Stimulated activated CD8-positive, alpha-beta memory T cell treated with anti-CD3 and anti-CD28 coated beads, Interleukin-15, amount 100 ng/mL, for 48 hours (primary cell): ENCODE measurements around the gene BABAM1.

Source experiments
- DNase-seq, 2 donors: peaks; one replicate each; pipeline ENCODE4 v3.0.0-alpha.2; 2020; ENCODE audit warnings: low read depth in 2 of 2

The BABAM1 gene

DNA sequence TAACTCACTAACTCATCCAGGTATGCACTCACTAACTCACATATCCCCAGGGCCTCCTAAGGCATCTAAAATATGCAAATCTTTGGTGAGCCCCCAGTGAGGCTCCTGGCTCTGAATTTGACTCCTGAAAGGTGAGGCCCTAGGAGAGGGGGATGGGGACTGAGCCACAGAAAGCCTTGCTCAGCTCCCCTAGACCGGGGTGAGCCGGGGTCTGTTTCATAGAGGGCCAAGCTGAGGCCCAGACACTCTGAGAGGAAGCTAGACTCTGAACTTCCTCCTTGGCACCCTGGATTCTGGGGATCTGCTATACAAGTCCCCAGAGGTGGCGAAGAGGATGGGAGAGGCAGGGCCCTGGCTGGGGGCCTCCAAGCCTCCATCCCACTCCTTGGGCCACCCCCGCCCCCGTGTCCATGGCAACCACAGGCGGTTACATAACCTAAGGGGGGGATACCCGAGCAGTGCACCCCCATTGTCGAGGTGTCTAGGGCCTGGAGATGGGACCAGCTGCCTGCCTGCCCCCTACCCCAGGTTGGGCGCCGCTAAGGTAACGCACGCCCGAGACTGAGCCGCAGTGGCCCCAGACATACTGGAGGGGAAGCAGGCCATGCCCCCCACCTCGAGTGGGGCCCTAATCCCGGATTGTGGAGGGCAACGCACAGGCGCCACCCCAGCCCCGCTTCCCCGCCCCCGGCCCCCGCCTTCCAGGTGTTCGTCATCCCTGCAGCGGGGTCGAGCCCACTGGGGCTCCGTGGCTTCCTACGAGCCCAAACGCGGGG is 35.3 kb downstream of the BABAM1 start:
- DNase-seq = no peak

DNA sequence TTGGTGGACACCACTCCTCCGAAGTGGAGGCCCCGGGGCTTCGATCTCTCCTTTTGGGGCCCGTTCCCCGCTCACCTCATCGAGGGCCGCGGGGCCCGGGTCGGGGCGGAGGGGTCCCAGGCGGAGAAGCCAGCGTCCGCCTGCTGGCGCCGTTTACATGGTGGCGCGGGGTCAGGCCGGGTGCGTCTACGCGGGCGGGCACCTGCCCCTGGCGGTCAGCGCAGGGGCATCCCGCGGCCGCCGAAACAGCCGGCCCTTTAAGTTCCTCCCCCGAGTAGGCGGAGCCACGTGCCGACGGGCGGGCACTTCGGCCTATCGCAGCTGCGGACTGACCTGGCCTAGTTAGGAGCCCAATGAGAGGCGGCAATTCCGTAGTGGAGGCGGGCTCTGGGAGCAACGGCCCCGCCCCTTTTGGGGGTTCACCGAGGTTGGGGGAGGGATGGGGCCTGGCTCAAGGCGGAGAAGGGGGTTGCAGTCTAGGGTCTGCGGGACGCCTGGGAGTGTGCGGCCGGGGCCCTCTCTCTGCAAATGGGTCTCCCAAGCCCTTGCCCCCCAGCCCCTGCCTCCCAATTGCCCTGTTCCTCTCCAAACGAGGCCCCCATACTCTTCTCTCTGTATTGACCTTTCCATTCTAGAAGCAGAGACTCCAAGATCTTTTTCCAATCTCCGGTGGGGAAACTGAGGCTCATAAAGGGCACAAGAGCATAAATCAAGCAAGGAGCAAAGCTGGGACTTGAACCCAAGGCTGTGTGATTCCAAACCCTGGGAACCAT is 36.1 kb downstream of the BABAM1 start, which contains the start of gene ABHD8:
Gene ABHD8, minus strand, starts transcription at position 259 of the 773 bp plus-strand sequence. CDS start 1,809 bp downstream, outside the sequence.
- peak; percentile 89 to 91 for DNase-seq

DNA sequence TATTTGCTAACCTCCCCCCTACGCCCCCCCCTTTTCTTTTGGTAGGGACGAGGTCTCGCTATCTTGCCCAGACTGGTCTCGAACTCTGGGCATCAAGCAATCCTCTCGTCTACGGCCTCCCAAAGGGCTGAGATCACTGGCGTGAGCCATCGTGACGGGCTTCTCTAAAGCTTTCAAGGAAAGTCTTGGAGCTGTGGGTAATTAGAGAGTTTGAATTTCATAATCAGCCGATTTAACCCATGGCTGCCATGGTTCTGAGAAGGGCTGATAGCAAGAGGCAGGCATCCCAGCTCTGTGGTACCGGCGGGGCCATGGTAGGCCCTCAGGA is 36.7 kb downstream of the BABAM1 start:
- DNase-seq = no peak

DNA sequence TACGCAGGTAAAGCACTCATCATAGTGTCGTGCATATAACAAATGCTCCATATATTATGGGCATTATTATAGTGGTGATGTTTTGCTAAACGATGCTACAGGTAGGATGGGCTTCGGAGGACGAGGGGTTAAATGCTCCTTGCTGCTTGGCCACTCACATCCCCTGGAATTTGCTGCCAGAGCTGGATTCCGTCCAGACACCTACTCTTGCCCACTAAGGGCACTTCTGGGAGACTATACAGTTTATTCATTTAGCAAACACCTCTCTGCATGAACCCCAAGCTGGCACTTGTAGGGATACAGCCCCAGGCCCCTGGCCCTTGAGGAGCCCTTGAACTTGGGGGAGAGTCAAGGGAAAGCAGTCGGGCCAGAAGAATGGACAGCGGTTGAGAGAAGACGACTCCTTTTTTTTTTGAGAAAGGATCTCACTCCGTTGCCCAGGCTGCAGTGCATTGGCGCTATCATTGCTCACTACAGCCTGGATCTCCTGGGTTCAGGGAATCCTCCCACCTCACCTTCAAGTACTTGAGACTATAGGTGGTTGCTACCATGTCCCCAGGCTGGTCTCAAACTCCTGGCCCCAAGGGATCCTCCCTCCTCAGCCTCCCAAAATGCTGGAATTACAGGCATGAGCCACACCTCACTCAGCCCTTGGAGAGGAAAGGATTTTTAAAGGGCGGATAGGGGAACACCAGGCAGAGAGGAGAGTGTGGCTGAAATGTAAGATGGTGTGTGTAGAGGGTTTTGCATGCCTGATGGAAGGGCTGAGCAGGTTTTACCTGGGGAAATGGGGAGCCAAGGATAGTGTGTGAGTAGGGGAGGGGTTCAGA is 37.4 kb downstream of the BABAM1 start:
- DNase-seq = no peak

DNA sequence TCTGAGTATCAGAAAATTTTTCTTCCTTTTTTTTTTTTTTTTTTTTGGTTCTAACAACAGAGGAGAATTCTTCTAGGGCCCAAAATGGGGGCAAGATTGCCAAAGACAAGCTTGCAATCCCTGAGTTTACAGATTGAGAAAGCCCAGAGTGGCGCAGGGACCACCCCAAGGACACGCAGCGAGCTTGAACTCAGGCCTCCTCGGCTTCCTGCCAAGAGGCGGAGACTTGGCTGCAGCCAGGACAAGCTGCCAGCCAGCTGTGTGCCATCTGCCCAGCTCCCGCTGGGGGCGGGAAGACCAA is 37.9 kb downstream of the BABAM1 start:
- DNase-seq = no peak

DNA sequence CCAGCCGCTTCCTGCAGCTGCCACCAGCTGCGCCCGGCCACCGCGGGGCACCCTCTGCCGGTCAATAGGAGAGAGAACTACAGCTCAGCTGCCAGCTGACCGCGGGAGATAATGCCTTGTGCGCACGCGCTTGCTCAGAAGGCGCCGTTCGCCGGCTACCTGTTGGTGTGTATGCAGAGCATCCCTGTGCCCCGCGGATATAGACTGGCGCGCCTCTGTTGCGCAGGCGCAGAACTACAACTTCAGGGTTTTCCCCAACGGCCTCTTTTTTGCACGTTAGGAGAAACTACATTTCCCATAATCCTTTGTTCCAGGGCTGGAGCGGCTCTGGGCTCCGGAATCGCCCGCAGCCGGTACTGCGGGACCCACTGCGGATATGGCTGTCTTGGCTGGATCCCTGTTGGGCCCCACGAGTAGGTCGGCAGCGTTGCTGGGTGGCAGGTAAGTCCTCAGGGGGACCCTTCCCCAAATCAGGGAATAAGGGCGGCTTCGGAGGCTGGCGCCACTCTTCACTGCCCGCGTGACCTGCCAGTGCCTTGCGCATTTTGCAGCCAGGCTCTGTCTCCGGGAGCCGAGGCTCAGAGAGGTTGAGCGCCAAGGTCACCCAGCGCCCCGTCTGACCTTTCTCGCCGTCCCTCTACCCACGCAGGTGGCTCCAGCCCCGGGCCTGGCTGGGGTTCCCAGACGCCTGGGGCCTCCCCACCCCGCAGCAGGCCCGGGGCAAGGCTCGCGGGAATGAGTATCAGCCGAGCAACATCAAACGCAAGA is 38.5 kb downstream of the BABAM1 start, which contains the start of gene MRPL34:
Gene MRPL34, plus strand, starts transcription at position 356 of the 768 bp plus-strand sequence. Its CDS starts 21 bp downstream, at position 377.
- peak; percentile 95 to 96 for DNase-seq

DNA sequence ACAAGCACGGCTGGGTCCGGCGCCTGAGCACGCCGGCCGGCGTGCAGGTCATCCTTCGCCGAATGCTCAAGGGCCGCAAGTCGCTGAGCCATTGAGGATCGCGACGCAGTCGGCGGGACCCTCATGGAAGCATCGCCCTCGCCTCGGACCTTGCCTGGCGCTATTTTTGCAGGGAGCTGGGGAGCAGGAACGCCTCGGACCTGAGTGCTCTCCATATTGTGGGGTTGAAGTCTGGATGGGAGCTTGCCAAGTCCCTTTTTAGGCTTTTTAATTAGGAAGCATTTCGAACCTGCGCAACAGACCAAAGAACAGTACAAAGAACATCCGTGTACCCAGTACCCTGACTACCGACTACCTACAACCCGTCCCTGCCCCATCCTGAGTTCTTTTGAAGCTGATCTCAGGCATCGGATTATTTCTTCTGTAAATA is 39.1 kb downstream of the BABAM1 start:
- no peak for DNase-seq

DNA sequence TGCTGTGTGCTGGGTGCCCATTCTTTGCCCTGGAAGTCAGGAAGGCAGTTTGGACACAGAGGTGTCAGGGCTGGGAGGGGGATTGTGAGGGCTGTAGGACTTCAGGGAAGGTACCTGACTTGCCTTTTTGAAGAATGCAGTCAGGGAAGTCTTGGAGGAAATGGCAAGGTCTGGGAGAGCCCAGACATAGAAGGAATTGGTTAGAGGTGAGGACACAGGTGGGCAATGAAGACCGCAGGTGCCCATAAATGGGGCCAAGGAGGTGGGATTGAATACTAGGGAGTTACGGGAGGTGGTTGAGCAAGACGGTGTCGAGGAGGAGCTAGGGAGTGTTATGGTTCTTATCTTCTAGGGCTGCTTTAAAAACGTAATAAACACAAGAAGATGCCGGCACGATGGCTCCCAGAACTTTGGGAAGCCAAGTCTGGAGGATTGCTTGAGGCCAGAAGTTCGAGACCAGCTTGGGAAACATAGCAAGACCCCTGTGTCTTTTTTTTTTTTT is 40.7 kb downstream of the BABAM1 start:
- no peak for DNase-seq

DNA sequence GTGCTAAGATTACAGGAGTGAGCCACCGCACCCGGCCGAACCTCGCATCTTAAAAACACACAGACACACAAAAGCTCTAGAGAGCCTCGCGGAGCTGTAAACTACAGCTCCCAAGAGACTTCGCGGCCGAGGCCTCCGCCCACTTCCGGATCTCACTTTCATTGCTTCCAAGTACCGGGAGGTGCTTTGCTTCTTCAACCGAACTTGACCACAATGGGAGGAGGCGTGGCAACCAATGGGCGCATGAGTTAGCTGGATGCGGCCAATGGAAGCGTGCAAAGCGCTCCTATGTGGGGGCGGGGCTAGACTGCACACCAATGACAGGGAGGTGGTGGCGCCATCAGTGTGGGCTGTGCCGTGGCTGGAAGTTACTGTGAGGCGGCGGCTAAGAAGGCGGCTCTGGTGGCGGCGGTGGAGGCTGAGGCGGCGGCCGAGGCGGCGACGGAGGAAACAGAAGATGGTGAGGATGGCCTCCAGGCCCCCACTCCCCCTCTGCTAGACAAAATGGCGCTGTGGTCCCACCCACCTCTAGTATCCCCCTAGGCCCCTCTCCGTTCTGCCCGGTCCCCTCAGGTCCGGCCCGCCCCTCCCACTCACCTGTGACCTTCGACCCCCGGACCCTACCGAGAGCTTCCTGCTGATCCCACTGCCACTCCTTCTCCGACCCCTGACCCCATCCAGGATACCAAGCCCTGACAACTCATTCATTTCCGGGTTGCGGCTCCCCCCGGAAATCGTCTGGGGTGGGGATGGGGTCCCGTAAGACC is 42.1 kb downstream of the BABAM1 start, which contains the start of gene DDA1:
Gene DDA1, plus strand, starts transcription at position 366 of the 767 bp plus-strand sequence. Its CDS starts 92 bp downstream, at position 458.
- DNase-seq = peak; percentile 98 to 99

DNA sequence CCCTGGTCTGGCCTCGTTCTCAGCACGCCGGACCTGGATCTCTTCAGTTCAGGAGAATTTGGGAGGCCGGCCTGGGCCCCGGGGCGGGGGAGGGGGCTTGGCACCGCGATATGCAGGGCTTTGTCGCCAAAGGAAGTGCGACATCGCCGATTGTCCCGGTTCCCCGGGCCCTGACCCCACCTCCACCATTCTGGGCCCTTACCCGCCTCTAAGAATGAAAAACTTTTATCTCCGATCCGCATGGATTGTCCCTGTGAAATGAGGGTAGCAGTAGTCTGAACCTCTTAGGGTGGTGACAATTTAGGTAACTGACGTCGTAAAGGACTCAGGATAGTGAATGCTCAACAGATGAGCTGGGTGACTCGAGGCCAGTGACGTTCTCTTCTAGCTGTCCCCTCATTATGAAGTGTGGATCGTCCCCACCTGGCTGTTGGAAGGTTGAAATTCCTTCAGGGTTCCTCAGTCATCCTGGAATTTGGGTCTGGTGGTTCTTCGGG is 42.8 kb downstream of the BABAM1 start:
- no peak for DNase-seq

DNA sequence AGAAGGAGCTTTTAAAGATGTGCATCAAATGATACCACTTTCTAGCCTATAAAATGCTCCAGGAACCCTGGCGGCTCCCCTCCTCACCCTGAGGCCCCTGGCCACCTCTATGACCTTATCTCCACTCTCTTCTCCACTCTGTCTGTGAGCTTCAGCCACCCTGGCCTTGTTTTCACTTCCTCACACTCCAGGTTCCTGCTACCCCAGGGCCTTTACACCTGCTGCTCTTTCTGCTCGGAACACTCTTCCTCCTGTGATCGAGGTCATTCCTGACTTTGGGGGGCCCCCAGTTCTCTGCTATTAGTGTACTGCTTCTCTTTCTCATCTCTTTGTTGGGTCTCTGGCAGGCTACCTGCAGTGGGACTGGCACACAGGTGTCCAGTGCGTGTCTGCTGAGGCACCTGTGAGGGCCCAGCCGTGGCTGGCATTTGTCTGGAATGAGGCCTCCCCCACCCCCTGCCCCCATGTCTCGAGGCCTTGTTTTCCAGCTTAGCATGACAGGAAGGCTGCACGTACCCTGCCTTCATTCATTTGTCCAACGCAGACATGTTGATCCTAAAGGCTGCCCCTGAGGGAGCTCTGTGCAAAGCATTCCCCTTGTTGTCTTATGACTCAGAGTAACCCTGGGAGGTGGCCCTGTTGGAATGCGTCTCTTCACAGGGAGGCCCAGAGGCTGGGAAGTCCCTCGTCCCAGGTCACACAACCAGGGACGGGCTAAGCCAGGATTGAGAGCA is 44.4 kb downstream of the BABAM1 start:
- DNase-seq = no peak

DNA sequence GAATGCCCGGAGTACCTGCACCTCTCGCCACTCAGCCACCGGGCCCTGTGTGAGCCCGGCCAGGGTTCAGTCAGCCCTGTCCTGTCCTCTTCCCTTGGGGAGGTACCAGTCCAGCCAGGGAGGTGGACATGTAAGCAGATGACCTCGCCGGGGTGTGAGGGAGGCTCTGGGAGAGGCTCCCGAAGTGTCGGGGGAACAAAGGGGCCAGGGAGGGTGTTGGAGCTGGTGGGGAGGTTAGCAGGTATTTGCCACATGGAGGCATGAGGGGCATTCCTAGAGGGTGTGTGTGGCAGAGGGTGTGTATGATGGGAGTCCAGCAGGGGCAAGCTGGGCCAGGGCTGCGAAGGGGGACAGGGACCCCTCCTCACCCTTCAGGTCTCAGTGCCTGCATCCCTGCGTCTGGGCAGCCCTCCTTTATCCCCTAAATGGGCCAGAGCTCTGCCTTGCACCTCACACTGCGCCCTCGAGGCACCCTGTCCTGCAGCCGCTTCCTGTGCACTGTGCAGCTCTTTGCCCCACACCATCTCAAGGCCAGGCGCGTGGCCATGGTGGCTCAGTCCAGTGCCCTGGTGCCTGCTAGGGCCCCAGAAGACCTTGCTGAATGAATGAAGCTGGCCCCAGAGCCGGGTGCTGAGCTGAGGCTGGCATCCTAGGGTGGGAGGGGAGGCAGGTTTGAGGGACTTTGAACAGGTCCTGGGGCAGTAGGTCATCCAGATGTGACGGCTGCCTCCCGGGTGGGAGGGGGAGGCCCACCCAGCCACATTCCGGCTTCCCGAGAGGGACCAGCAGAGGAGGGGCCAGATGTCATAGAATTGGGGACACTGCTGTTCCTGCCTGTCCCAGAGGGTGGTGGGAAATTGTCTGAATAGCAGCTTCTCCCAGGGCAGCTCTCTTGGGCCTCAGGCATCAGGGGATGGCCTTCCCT is 45.2 kb downstream of the BABAM1 start:
- no peak for DNase-seq

DNA sequence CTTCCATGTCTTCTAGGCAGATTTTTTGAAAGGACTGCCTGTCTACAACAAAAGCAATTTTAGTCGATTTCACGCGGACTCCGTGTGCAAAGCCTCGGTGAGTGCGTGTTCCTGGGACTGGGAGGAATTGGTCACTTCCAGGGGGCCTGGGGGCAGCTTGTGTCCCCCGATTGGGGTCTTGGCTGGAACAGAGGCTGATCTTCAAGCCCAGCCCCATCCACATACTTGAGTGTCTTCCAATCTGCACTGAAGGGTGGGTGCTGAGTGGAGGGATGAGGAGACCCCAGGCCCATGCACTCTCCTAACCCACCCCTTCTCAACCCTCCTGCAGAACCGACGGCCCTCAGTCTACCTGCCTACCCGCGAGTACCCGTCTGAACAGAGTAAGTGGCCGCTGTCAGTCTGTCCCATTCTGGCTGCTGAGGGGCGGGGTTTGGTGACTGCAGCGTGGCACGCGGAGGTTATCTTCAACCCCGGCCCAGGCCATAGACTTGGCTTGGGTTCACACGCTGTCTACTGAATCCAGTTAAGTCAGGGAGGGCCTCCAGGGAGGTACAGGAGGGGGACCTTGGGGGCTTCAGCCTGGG is 46.9 kb downstream of the BABAM1 start:
- DNase-seq = no peak

DNA sequence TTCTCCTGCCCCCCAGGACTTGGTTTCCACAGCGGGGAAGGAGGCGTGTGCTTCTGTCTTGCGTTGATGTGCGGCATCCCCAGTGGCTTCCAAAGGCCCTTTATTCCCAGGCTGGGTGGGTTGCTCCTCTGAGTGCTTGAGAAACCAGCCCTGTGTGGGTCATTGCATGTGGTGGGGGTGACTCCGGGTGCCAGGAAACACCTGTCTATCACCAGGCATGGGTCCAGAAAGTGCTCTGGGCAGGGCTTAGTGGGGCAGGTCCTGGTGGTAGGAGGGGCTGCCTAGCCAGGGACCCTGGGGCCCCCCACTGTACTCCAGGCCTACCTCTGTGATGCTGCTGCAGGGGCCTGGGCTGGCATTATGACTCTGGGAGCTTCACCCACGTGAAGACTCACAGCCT is 51.7 kb downstream of the BABAM1 start:
- DNase-seq = no peak

DNA sequence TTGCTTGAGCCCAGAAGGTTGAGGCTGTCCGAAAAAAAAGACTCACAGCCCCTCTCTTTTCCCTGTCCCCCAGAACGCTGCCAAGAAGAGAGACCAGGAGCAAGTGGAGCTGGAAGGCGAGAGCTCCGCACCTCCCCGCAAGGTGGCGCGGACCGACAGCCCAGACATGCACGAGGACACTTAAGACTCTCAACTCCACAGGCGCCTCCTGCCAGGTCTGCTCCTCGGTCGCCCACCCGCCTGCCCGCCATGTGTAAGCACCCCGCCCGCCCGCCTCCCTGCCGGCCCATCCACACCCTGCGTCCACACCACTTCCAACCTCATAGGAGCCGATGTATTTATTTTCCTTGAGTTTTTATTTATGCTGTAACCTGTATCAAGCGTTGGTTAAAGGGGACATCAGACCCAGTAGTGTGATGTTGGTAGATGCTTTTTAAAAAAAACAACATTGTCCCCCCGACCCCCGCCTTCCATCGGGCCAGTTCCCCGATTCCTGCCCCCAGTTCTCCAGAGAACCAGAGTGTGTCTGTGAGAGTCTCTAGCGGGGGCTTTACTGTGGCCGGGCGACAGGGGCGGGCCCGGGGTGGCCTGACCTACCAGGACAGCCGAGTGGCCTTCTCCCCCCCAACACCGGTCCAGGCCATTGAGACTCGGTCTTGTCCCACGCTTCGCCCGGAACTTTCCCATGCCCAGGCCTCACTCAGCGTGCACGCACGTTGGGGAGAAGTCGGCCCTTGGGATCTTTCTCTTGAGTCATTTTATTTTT is 52.4 kb downstream of the BABAM1 start:
- no peak for DNase-seq

DNA sequence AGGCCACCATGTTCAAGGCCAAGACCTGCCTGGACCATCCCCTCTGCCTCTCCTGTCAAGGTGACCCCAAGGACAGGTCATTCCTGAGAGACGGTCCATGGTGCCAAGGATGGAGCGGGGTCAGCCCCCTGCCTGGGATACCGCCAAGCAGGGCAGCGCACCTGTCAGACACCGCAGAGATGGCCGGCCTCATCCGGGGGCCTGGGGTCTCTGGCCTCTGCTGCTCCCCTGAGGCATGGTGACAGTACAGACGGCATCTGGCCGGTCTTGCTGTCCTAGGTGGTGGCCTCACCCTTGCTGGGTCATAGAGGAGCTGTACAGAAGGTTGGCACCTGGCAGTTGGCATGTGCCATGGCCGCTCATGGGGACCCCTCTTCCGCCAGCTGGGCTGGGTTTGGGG is 53.2 kb downstream of the BABAM1 start:
- DNase-seq = no peak
